ENCODE measurements around the gene CDH26.

CDH26 gene

GRCh38 chr20:60034231-60035110, 76.2 kb downstream of the CDH26 start:
- peaks cover 4% of the 10 kb centered on the region for H3K27me3 ChIP-seq (ENCODE audit: insufficient read depth, low read length, poor library complexity)
- H3K4me1 ChIP-seq (ENCODE audit: insufficient read depth, low read length): no peaks in the 10 kb centered on the region
- H2AFZ ChIP-seq (ENCODE audit: low read depth, low read length): no peak overlapping the region
- H3K4me2 ChIP-seq (ENCODE audit: insufficient read depth, low read length): no peak overlapping the region
- no peak for ATAC-seq (ENCODE audit: insufficient read depth, low read depth)
- no peak overlapping the region for H3K4me3 ChIP-seq (ENCODE audit: low read depth in 1 of 2, low read length in 2 of 2)
- H3K79me2 ChIP-seq (ENCODE audit: insufficient read depth, low read length): no peaks in the 10 kb centered on the region
- TF ChIP-seq EZH2 (IDR thresholded peaks at IDR 0.05; ENCODE audit: borderline replicate concordance, low read depth, low read length, severe bottlenecking) (no peak), CTCF (IDR thresholded peaks at IDR 0.05; ENCODE audit: borderline replicate concordance, extremely low read depth, low read length, poor library complexity, severe bottlenecking) (no peak)
- no peaks in the 10 kb centered on the region for H3K9me3 ChIP-seq (ENCODE audit: insufficient read depth, low read length, severe bottlenecking)
- H3K36me3 ChIP-seq (ENCODE audit: insufficient read depth, low read length): no peaks in the 10 kb centered on the region
- no peak overlapping the region for H3K27ac ChIP-seq (ENCODE audit: low read length)
- H4K20me1 ChIP-seq (ENCODE audit: insufficient read depth, low read length): no peaks in the 10 kb centered on the region
- no peak overlapping the region for H3K9ac ChIP-seq (ENCODE audit: low read depth, low read length)
- no peak for DNase-seq

- Histone ChIP-seq H3K27me3 (ENCODE audit: insufficient read depth, low read length, poor library complexity) (peaks cover 4% of the 10 kb centered on the region), H3K4me1 (ENCODE audit: insufficient read depth, low read length) (no peaks in the 10 kb centered on the region), H3K9me3 (ENCODE audit: insufficient read depth, low read length, severe bottlenecking) (no peaks in the 10 kb centered on the region), H3K4me3 (ENCODE audit: low read depth in 1 of 2, low read length in 2 of 2) (no peak overlapping the region), H2AFZ (ENCODE audit: low read depth, low read length) (no peak overlapping the region), H3K27ac (ENCODE audit: low read length) (no peak overlapping the region), H3K36me3 (ENCODE audit: insufficient read depth, low read length) (no peaks in the 10 kb centered on the region), H3K79me2 (ENCODE audit: insufficient read depth, low read length) (no peaks in the 10 kb centered on the region), H3K4me2 (ENCODE audit: insufficient read depth, low read length) (no peak overlapping the region), H4K20me1 (ENCODE audit: insufficient read depth, low read length) (no peaks in the 10 kb centered on the region), H3K9ac (ENCODE audit: low read depth, low read length) (no peak overlapping the region)
- no peak for TF ChIP-seq EZH2 (IDR thresholded peaks at IDR 0.05; ENCODE audit: borderline replicate concordance, low read depth, low read length, severe bottlenecking)
- no peak for TF ChIP-seq CTCF (IDR thresholded peaks at IDR 0.05; ENCODE audit: borderline replicate concordance, extremely low read depth, low read length, poor library complexity, severe bottlenecking)
- ATAC-seq (ENCODE audit: insufficient read depth, low read depth) (no peak), DNase-seq (no peak)
Observed at GRCh38 chr20:60035486-60035885, 77.3 kb downstream of the CDH26 start.

GRCh38 chr20:60036346-60036745, 78.1 kb downstream of the CDH26 start:
- Histone ChIP-seq H4K20me1 (ENCODE audit: insufficient read depth, low read length) (no peaks in the 10 kb centered on the region), H3K27me3 (ENCODE audit: insufficient read depth, low read length, poor library complexity) (peaks cover 4% of the 10 kb centered on the region), H3K79me2 (ENCODE audit: insufficient read depth, low read length) (no peaks in the 10 kb centered on the region), H3K4me1 (ENCODE audit: insufficient read depth, low read length) (0 out of 2 replicates have a peak, but pooled peaks cover 2% of the 10 kb centered on the region), H3K27ac (ENCODE audit: low read length) (no peak overlapping the region), H3K9me3 (ENCODE audit: insufficient read depth, low read length, severe bottlenecking) (no peaks in the 10 kb centered on the region), H2AFZ (ENCODE audit: low read depth, low read length) (no peak overlapping the region), H3K9ac (ENCODE audit: low read depth, low read length) (no peak overlapping the region), H3K4me3 (ENCODE audit: low read depth in 1 of 2, low read length in 2 of 2) (no peak overlapping the region), H3K36me3 (ENCODE audit: insufficient read depth, low read length) (no peaks in the 10 kb centered on the region), H3K4me2 (ENCODE audit: insufficient read depth, low read length) (no peak overlapping the region)
- no peak for DNase-seq
- TF ChIP-seq CTCF (IDR thresholded peaks at IDR 0.05; ENCODE audit: borderline replicate concordance, extremely low read depth, low read length, poor library complexity, severe bottlenecking): no peak
- TF ChIP-seq EZH2 (IDR thresholded peaks at IDR 0.05; ENCODE audit: borderline replicate concordance, low read depth, low read length, severe bottlenecking): no peak
- no peak for ATAC-seq (ENCODE audit: insufficient read depth, low read depth)

Data from DND-41 (cell line).